Vagina (tissue), 2 donors: ENCODE data around the gene FAM120AOS. TPM values are rescaled to one million over a fixed set of nuclear protein-coding genes. Genes with fewer than 3 reads are reported as not detected.

Experiments used
- DNase-seq, 2 donors: peaks; one replicate each; pipeline ENCODE4 v3.0.0-alpha.2; 2017; ENCODE audit errors: extremely low spot score in 2 of 2
- H3K27ac ChIP-seq: fragments of 200-600 bp; sonication (generic); one replicate; pipeline ENCODE4 v1.5.1; 2019
- H3K27me3 ChIP-seq: fragments of 200-600 bp; sonication (generic); one replicate; pipeline ENCODE4 v1.5.1; 2019
- H3K36me3 ChIP-seq, 2 donors: fragments of 200-600 bp; sonication (generic); one replicate each; pipeline ENCODE4 v1.5.1; 2017 to 2019
- H3K4me1 ChIP-seq: fragments of 200-600 bp; sonication (generic); one replicate; pipeline ENCODE4 v1.5.1; 2019
- H3K4me3 ChIP-seq, 2 donors: fragments of 200-600 bp; sonication (generic); 1 replicate in 1 of 2; 2 replicates in 1 of 2; pipeline ENCODE4 v1.5.1; 2016 to 2019
- H3K9me3 ChIP-seq: fragments of 200-600 bp; sonication (generic); one replicate; pipeline ENCODE4 v1.5.1; 2019
- POLR2A ChIP-seq, 2 donors: fragments of 450-650 bp; IDR thresholded peaks; one replicate each; pipeline ENCODE4 v1.6.1; 2017; ENCODE audit warnings: antibody characterized with exemption in 2 of 2, mild to moderate bottlenecking in 2 of 2, moderate library complexity in 2 of 2
- POLR2AphosphoS5 ChIP-seq, 2 donors: sonication (generic); formaldehyde crosslinking; IDR thresholded peaks; one replicate each; pipeline ENCODE4 v1.9.0; 2017; ENCODE audit warnings: antibody characterized with exemption in 2 of 2, mild to moderate bottlenecking in 2 of 2, low read depth in 1 of 2; ENCODE audit not compliant: insufficient read depth in 1 of 2
- intact Hi-C: fragments of 100-400 bp; cut with DNase I; formaldehyde crosslinking; loops from one replicate; pipeline ENCODE4 v1.15.1; 2023
- total RNA-seq: library from RNA; depleted of rRNA; stranded (reverse); fragments of >200 nt; gene quantifications from one replicate; pipeline ENCODE4 v1.2.3, GENCODE V29; 2016
- TF ChIP-seq, protein P1 (sequence below), 3 experiments: fragments of 450-650 bp in 2 of 3; fragments of 200-600 bp in 1 of 3; sonication (generic) in 1 of 3; IDR thresholded peaks; one replicate each; pipeline ENCODE4 v1.5.1; 2017 to 2019; ENCODE audit warnings: antibody characterized with exemption in 3 of 3, mild to moderate bottlenecking in 2 of 3, moderate library complexity in 2 of 3

FAM120AOS gene
- total RNA-seq, 1 donor from 2014 or later = 41.5 TPM

DNA sequence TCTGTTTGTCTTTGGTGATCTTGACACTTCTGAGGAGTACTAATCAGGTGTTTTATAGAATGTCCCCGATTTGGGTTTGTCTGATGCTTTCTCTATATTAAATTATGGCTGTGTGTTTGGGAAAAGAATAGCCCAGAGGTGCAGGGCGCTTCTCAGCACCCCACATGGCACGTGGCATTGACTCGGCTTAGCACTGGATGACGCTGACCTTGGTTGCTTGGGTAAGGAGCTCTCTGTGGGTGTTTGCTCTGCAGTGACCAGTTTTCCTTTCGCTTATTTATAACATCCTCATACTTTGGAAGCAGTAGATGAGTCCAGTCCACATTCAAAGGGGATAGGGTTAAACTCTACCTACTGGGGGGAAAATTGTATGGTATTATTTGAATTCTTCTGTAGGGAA lies 12.5 kb upstream of the FAM120AOS start:
- Histone ChIP-seq H3K4me1 (peaks cover 86% of the 10 kb centered on the region), H3K9me3 (no peaks in the 10 kb centered on the region), H3K36me3 (no peaks in the 10 kb centered on the region), H3K27ac (no peak overlapping the region), H3K27me3 (no peaks in the 10 kb centered on the region), H3K4me3 (no peak overlapping the region)
- TF ChIP-seq POLR2A (IDR thresholded peaks at IDR 0.05) (no peak), POLR2AphosphoS5 (IDR thresholded peaks at IDR 0.05; ENCODE audit: insufficient read depth in 1 of 2, low read depth in 1 of 2) (no peak)
- TF ChIP-seq, protein P1, sequence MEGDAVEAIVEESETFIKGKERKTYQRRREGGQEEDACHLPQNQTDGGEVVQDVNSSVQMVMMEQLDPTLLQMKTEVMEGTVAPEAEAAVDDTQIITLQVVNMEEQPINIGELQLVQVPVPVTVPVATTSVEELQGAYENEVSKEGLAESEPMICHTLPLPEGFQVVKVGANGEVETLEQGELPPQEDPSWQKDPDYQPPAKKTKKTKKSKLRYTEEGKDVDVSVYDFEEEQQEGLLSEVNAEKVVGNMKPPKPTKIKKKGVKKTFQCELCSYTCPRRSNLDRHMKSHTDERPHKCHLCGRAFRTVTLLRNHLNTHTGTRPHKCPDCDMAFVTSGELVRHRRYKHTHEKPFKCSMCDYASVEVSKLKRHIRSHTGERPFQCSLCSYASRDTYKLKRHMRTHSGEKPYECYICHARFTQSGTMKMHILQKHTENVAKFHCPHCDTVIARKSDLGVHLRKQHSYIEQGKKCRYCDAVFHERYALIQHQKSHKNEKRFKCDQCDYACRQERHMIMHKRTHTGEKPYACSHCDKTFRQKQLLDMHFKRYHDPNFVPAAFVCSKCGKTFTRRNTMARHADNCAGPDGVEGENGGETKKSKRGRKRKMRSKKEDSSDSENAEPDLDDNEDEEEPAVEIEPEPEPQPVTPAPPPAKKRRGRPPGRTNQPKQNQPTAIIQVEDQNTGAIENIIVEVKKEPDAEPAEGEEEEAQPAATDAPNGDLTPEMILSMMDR (IDR thresholded peaks at IDR 0.05) = no peak
- intact Hi-C loops = no loop called here
- DNase-seq = no peak

DNA sequence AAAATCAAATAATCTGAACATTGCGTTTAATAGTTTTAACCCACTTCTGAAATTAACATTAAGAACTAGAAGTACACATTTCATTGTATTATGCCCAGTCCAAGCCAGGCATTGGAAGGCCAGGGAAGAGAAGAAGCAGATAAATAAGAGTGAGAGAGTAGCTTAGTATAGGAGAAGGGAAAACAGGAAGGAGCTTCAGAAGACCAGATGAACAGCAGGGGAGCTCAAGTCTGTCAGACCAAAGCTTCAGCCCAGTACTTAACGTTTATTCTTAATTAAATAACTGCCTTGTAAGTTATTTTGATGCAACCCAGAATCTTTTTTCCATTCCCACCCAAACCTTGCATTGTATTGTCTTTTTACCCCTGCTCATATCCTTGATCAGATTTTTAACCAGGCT lies 11.5 kb upstream of the FAM120AOS start:
- TF ChIP-seq, protein P1 (IDR thresholded peaks at IDR 0.05) = no peak
- TF ChIP-seq POLR2AphosphoS5 (IDR thresholded peaks at IDR 0.05; ENCODE audit: insufficient read depth in 1 of 2, low read depth in 1 of 2) (no peak), POLR2A (IDR thresholded peaks at IDR 0.05) (no peak)
- intact Hi-C loops = no loop called here
- H3K9me3 ChIP-seq = no peaks in the 10 kb centered on the region
- no peak overlapping the region for H3K27ac ChIP-seq
- no peaks in the 10 kb centered on the region for H3K27me3 ChIP-seq
- peaks cover 87% of the 10 kb centered on the region for H3K4me1 ChIP-seq
- no peaks in the 10 kb centered on the region for H3K36me3 ChIP-seq
- DNase-seq = no peak
- no peak overlapping the region for H3K4me3 ChIP-seq

DNA sequence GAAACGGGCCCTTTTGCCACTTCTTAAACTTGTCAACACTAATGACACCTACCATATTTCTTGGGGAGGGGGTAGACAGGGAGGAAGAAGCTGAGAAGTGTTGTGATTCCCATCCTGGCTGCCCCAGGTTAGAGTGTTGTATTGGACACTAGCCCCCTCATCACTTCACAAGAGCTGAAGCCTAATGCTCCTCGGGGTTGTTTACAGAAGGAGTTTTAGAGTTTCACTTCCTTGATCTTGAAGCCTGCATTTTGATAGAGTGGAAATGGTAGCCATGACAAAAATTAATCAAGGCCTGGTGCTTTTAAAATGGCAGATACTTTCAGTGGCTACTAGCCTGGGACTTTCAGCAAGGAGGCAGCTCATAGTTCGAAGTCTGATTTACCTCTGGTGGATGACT lies 11.0 kb upstream of the FAM120AOS start:
- Histone ChIP-seq H3K27ac (no peak overlapping the region), H3K4me1 (peaks cover 87% of the 10 kb centered on the region), H3K36me3 (no peaks in the 10 kb centered on the region), H3K9me3 (no peaks in the 10 kb centered on the region), H3K4me3 (no peak overlapping the region), H3K27me3 (no peaks in the 10 kb centered on the region)
- intact Hi-C loops = no loop called here
- TF ChIP-seq POLR2AphosphoS5 (IDR thresholded peaks at IDR 0.05; ENCODE audit: insufficient read depth in 1 of 2, low read depth in 1 of 2) (no peak), POLR2A (IDR thresholded peaks at IDR 0.05) (no peak)
- TF ChIP-seq, protein P1 (IDR thresholded peaks at IDR 0.05) = no peak
- DNase-seq = no peak

DNA sequence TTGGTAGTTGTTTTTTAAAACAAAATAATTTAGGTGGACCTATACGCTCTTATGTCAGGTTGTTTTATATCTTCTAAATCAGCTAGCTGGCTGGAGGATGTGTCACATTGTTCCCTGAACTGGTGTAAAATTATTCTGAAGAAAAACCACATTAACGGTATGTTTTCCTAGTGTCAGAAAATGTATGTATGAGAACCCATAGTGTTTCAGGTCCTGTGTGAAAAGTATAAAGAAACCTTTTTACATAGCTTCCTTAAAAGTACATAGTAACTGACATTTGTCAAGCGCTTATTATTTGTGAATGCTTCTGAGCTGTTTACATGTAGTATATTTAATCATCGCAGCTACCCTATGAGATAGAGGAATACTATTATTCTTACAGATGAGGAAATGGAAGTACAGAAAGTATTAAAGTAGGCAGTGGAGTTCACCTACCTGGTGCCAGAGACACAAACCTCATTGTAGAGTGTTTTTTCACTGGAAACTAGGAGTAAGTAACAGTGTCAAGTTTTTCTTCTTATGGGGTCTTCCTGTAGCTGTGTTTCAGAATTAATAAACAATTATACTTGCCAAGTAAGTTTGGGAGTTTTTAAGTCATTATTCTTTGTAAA lies 10.4 kb upstream of the FAM120AOS start:
- Histone ChIP-seq H3K27ac (no peak overlapping the region), H3K36me3 (no peaks in the 10 kb centered on the region), H3K4me1 (peaks cover 87% of the 10 kb centered on the region), H3K4me3 (no peak overlapping the region), H3K27me3 (no peaks in the 10 kb centered on the region), H3K9me3 (no peaks in the 10 kb centered on the region)
- TF ChIP-seq, protein P1 (IDR thresholded peaks at IDR 0.05) = no peak
- TF ChIP-seq POLR2AphosphoS5 (IDR thresholded peaks at IDR 0.05; ENCODE audit: insufficient read depth in 1 of 2, low read depth in 1 of 2) = no peak
- no peak for TF ChIP-seq POLR2A (IDR thresholded peaks at IDR 0.05)
- DNase-seq = no peak
- intact Hi-C loops = no loop called here

DNA sequence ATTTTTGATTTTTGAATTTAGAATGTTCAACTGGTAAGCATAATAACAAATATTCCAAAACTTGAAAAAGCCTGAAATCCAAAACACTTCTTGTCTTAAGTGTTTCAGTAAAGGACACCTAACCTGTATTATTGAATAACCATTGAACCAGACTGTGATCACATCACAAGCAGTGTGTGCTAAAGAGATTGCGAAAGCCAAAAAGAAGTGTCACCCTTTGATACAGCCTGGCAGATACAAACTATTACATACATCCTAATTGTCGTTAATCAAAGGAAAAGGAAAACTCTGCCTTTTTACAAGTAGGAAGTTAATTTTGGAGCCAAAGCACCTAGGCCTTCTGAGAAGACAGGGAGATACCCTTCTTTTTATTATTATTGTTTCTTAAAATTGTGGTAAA lies 8.4 kb upstream of the FAM120AOS start:
- Histone ChIP-seq H3K36me3 (no peaks in the 10 kb centered on the region), H3K4me1 (peaks cover 87% of the 10 kb centered on the region), H3K4me3 (no peak overlapping the region), H3K27ac (no peak overlapping the region), H3K9me3 (no peaks in the 10 kb centered on the region), H3K27me3 (no peaks in the 10 kb centered on the region)
- intact Hi-C loops = no loop called here
- no peak for DNase-seq
- TF ChIP-seq, protein P1 (IDR thresholded peaks at IDR 0.05) = no peak
- TF ChIP-seq POLR2AphosphoS5 (IDR thresholded peaks at IDR 0.05; ENCODE audit: insufficient read depth in 1 of 2, low read depth in 1 of 2) = no peak
